G401.6 (cell line): ENCODE results near the gene VPS26C.

Experiments used
- FAIRE-seq: peaks from 2 replicates; lab custom pipeline; 2012; peaks lifted over from hg19 to GRCh38; lab: Jason Lieb, UNC

Gene VPS26C

GRCh38 chr21:37200641-37201480 lies 66.3 kb downstream of the VPS26C start:
- no peak for FAIRE-seq

- FAIRE-seq = no peak
Observed at GRCh38 chr21:37199057-37199924, 67.8 kb downstream of the VPS26C start.

- FAIRE-seq = no peak
Observed at GRCh38 chr21:37197746-37198145, 69.4 kb downstream of the VPS26C start.

- no peak for FAIRE-seq
Observed at GRCh38 chr21:37196847-37197246, 70.3 kb downstream of the VPS26C start.

- FAIRE-seq = no peak
Observed at GRCh38 chr21:37195610-37196009, 71.5 kb downstream of the VPS26C start.

- no peak for FAIRE-seq
Observed at GRCh38 chr21:37195059-37195458, 72.1 kb downstream of the VPS26C start.

- no peak for FAIRE-seq
Observed at GRCh38 chr21:37193676-37194075, 73.5 kb downstream of the VPS26C start.

- FAIRE-seq = no peak
Observed at GRCh38 chr21:37193006-37193405, 74.1 kb downstream of the VPS26C start.

GRCh38 chr21:37192019-37192418 lies 75.1 kb downstream of the VPS26C start:
- FAIRE-seq = no peak

GRCh38 chr21:37188825-37189224 lies 78.3 kb downstream of the VPS26C start:
- FAIRE-seq = no peak

GRCh38 chr21:37186983-37187382 lies 80.2 kb downstream of the VPS26C start:
- FAIRE-seq = no peak

GRCh38 chr21:37184784-37185593 lies 82.1 kb downstream of the VPS26C start:
- FAIRE-seq = no peak

GRCh38 chr21:37183749-37184148 lies 83.4 kb downstream of the VPS26C start:
- FAIRE-seq = no peak

- no peak for FAIRE-seq
Observed at GRCh38 chr21:37182222-37182621, 84.9 kb downstream of the VPS26C start.

GRCh38 chr21:37181059-37181458 lies 86.1 kb downstream of the VPS26C start:
- FAIRE-seq = no peak

- FAIRE-seq = no peak
Observed at GRCh38 chr21:37176716-37177115, 90.4 kb downstream of the VPS26C start.
